Endothelial cell of umbilical vein (primary cell): ENCODE data around the gene NLGN1. TPM values are rescaled to one million over a fixed set of nuclear protein-coding genes. Genes with fewer than 3 reads are reported as not detected.

Experiments used
- BruUV-seq: library from RNA; stranded (reverse); fragments of 400-500 nt; replicated peaks from 2 replicates; lab custom pipeline; 2021; lab: Mats Ljungman, UMichigan
- CTCF ChIA-PET: fragments of 300-600, 350-600 bp; sonication (Branson Sonifier 250); formaldehyde crosslinking; loops from one replicate; lab custom pipeline; 2021; ENCODE audit warnings: antibody characterized with exemption, inconsistent platforms; lab: Charles Lee
- POLR2A ChIA-PET: fragments of 300-600, 350-600 bp; sonication (Branson Sonifier 250); formaldehyde crosslinking; loops from one replicate; lab custom pipeline; 2021; ENCODE audit warnings: antibody characterized with exemption, inconsistent platforms; lab: Charles Lee
- DNase-seq: peaks from one replicate; pipeline ENCODE4 v3.0.0-alpha.2; 2011; ENCODE audit warnings: low read depth, low spot score
- FAIRE-seq: peaks from 2 replicates; lab custom pipeline; 2011; peaks lifted over from hg19 to GRCh38; lab: Jason Lieb, UNC
- H2AFZ ChIP-seq: 2 replicates; pipeline ENCODE4 v1.6.0; 2012; ENCODE audit warnings: low read depth, low read length, control low read depth, inconsistent platforms
- H3K27ac ChIP-seq: 2 replicates; pipeline ENCODE4 v1.5.1; 2011; ENCODE audit warnings: low read depth, mild to moderate bottlenecking, control low read depth, low read length, moderate library complexity; ENCODE audit not compliant: insufficient read depth
- H3K27me3 ChIP-seq, 2 experiments: 2 replicates each; pipeline versions ENCODE4 v1.6.0 to v1.6.1; 2011; ENCODE audit warnings: low read length in 2 of 2, mixed read lengths in 1 of 2; ENCODE audit not compliant: control insufficient read depth in 2 of 2, insufficient read depth in 2 of 2
- H3K36me3 ChIP-seq, 2 experiments: 2 replicates in 1 of 2; 3 replicates in 1 of 2; pipeline ENCODE4 v1.5.1; 2011; ENCODE audit warnings: low read length in 2 of 2, mild to moderate bottlenecking in 1 of 2, moderate library complexity in 1 of 2; ENCODE audit not compliant: control insufficient read depth in 2 of 2, insufficient read depth in 2 of 2; ENCODE audit errors: extremely low read depth in 1 of 2
- H3K4me1 ChIP-seq: 3 replicates; pipeline ENCODE4 v1.5.1; 2011; ENCODE audit warnings: mild to moderate bottlenecking, low read length; ENCODE audit not compliant: control insufficient read depth, insufficient read depth; ENCODE audit errors: extremely low read depth
- H3K4me2 ChIP-seq: 2 replicates; pipeline ENCODE4 v1.6.1; 2011; ENCODE audit warnings: low read length, control low read depth, mixed read lengths; ENCODE audit not compliant: insufficient read depth
- H3K4me3 ChIP-seq, 3 experiments: fragments of 200-600 bp in 1 of 3; sonication (generic), shearing (Covaris generic) in 1 of 3; replicated peaks in 1 of 3; 2 replicates each; pipeline ENCODE4 v1.5.1; 2011 to 2016; ENCODE audit warnings: control low read depth in 3 of 3, low read length in 3 of 3, mild to moderate bottlenecking in 2 of 3, inconsistent platforms in 1 of 3, low read depth in 1 of 3, moderate library complexity in 1 of 3; ENCODE audit not compliant: insufficient read depth in 1 of 3
- H3K79me2 ChIP-seq: 2 replicates; pipeline ENCODE4 v1.6.0; 2012; ENCODE audit warnings: low read length, inconsistent platforms; ENCODE audit not compliant: control insufficient read depth, insufficient read depth
- H3K9ac ChIP-seq: replicated peaks from 2 replicates; pipeline ENCODE3; 2011; ENCODE audit warnings: low read length, control low read depth; ENCODE audit not compliant: insufficient read depth; ENCODE audit errors: extremely low read depth
- H3K9me1 ChIP-seq: replicated peaks from 3 replicates; pipeline ENCODE4 v1.6.0; 2011; ENCODE audit warnings: mild to moderate bottlenecking, low read length; ENCODE audit not compliant: control insufficient read depth, insufficient read depth; ENCODE audit errors: extremely low read depth
- H3K9me3 ChIP-seq: replicated peaks from 2 replicates; pipeline ENCODE4 v1.5.1; 2012; ENCODE audit warnings: low read length, inconsistent platforms; ENCODE audit not compliant: control insufficient read depth, insufficient read depth
- H4K20me1 ChIP-seq: replicated peaks from 2 replicates; pipeline ENCODE3; 2011; ENCODE audit warnings: mild to moderate bottlenecking, low read length; ENCODE audit not compliant: control insufficient read depth, insufficient read depth; ENCODE audit errors: extremely low read depth
- CTCF ChIP-seq, 2 donors: IDR thresholded peaks; 1 replicate in 1 of 2; 2 replicates in 1 of 2; pipeline ENCODE4 v1.5.1; 2011; ENCODE audit warnings: low read length in 2 of 2, mild to moderate bottlenecking in 2 of 2, moderate library complexity in 2 of 2, control low read depth in 1 of 2, inconsistent platforms in 1 of 2, low read depth in 1 of 2; ENCODE audit not compliant: insufficient read depth in 1 of 2; ENCODE audit errors: extremely low read depth in 1 of 2
- EZH2 ChIP-seq: IDR thresholded peaks from 2 replicates; pipeline ENCODE4 v1.6.1; 2012; ENCODE audit warnings: borderline replicate concordance, low read depth, mild to moderate bottlenecking, moderate library complexity, low read length, inconsistent platforms; ENCODE audit not compliant: severe bottlenecking
- FOS ChIP-seq: IDR thresholded peaks from 2 replicates; pipeline ENCODE4 v1.6.1; 2011; ENCODE audit warnings: mild to moderate bottlenecking, low read length, moderate library complexity, borderline replicate concordance; ENCODE audit not compliant: insufficient read depth
- GATA2 ChIP-seq: IDR thresholded peaks from 2 replicates; pipeline ENCODE4 v1.7.0; 2011; ENCODE audit warnings: low read depth, mild to moderate bottlenecking, moderate library complexity, mixed read lengths, low read length; ENCODE audit not compliant: insufficient read length, insufficient read depth
- JUN ChIP-seq: IDR thresholded peaks from 2 replicates; pipeline ENCODE4 v1.6.1; 2011; ENCODE audit warnings: borderline replicate concordance, low read depth; ENCODE audit not compliant: insufficient read length, insufficient read depth
- MAX ChIP-seq: IDR thresholded peaks from 2 replicates; pipeline ENCODE4 v1.6.1; 2011; ENCODE audit not compliant: insufficient read depth, insufficient read length
- MYC ChIP-seq: IDR thresholded peaks from one replicate; pipeline ENCODE4 v1.6.1; 2011; ENCODE audit warnings: mild to moderate bottlenecking, low read depth, low read length
- POLR2A ChIP-seq: IDR thresholded peaks from 2 replicates; pipeline ENCODE4 v1.6.1; 2012; ENCODE audit warnings: low read depth, mild to moderate bottlenecking, control low read depth, low read length
- POLR2AphosphoS5 ChIP-seq: IDR thresholded peaks from 2 replicates; pipeline ENCODE4 v1.6.1; 2012; ENCODE audit warnings: low read depth, mild to moderate bottlenecking, control low read depth, low read length, moderate library complexity; ENCODE audit not compliant: insufficient read depth
- dilution Hi-C: fragments of 300-500 bp; cut with MboI; formaldehyde crosslinking; loops from one replicate; pipeline ENCODE4 v1.15.0; 2019; ENCODE audit warnings: low sequenced_read_pairs; ENCODE audit not compliant: extremely low pct_ligation_motif_present
- intact Hi-C: fragments of 100-400 bp; cut with micrococcal nuclease; formaldehyde crosslinking; loops from one replicate; pipeline ENCODE4 v1.10.0; 2022
- polyA plus RNA-seq, 4 experiments: library from polyadenylated mRNA; depleted of rRNA in 3 of 4; stranded (reverse) in 3 of 4; unstranded in 1 of 4; fragments of >200 nt; gene quantifications; 2 replicates each; pipeline versions ENCODE4 v1.2.1 to v1.2.3, GENCODE V29; 2011 to 2012; ENCODE audit warnings: missing spikeins in 1 of 4
- total RNA-seq: library from RNA; stranded (reverse); gene quantifications from 2 replicates; pipeline ENCODE4 v1.2.3, GENCODE V29; 2021

NLGN1 gene
- total and polyA plus RNA-seq, 2 donors (not counting 3 experiments of a cell fraction or from before 2014, with no cell fraction given), result 7.9 to 16.3 TPM

DNA sequence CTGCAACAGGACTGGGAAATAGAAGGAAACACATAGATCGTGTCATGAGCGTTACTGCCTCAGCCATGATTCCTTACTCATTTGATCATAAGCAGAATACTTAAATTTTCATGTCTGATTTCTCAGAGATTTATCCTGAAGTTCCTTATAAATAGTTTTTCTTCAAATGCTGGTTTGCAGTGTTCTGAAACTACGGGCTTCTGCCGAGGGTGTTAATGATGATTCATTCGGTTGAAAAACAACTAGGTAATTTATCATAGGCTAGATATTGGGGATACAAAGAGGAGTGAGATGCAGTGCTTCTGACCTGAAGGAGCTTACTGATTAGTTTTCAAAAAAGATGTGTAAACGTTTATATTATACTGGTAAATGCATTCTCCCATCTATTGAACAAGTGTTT lies 428.9 kb downstream of the NLGN1 start:
- H3K4me1 ChIP-seq, result no peaks in the 10 kb centered on the region
- no peaks in the 10 kb centered on the region for H3K9me1 ChIP-seq
- H2AFZ ChIP-seq, result no peak overlapping the region
- POLR2A ChIA-PET, result no interaction called here
- H3K27ac ChIP-seq, result no peak overlapping the region
- CTCF ChIA-PET, result interaction anchor here (0.7 kb wide), 1 partner anchor 44 kb away, joined by 3 read pairs; no protein-coding TSS in a partner anchor
- no peak for FAIRE-seq
- H3K9me3 ChIP-seq, result no peaks in the 10 kb centered on the region
- H4K20me1 ChIP-seq, result no peaks in the 10 kb centered on the region
- H3K36me3 ChIP-seq, result no peaks in the 10 kb centered on the region
- dilution Hi-C loops, result no loop called here
- no peak for DNase-seq
- no peaks in the 10 kb centered on the region for H3K27me3 ChIP-seq
- no peaks in the 10 kb centered on the region for H3K79me2 ChIP-seq
- no peak overlapping the region for H3K4me2 ChIP-seq
- intact Hi-C loops, result no loop called here
- no peak overlapping the region for H3K4me3 ChIP-seq
- TF ChIP-seq POLR2AphosphoS5 (no peak), MYC (no peak), EZH2 (no peak), CTCF (IDR thresholded peaks at IDR 0.05; ENCODE audit: extremely low read depth in 1 of 2, insufficient read depth in 1 of 2, low read depth in 1 of 2, low read length in 2 of 2) (no peak), FOS (no peak), POLR2A (no peak), JUN (no peak), GATA2 (no peak), MAX (no peak)
- no TSS peak for BruUV-seq
- H3K9ac ChIP-seq, result no peak overlapping the region
